Measurements from ENCODE around the gene PPP1R9A. TPM values are rescaled to one million over a fixed set of nuclear protein-coding genes. Genes with fewer than 3 reads are reported as not detected.

The PPP1R9A gene
- polyA plus RNA-seq, 3 donors = not detected

DNA sequence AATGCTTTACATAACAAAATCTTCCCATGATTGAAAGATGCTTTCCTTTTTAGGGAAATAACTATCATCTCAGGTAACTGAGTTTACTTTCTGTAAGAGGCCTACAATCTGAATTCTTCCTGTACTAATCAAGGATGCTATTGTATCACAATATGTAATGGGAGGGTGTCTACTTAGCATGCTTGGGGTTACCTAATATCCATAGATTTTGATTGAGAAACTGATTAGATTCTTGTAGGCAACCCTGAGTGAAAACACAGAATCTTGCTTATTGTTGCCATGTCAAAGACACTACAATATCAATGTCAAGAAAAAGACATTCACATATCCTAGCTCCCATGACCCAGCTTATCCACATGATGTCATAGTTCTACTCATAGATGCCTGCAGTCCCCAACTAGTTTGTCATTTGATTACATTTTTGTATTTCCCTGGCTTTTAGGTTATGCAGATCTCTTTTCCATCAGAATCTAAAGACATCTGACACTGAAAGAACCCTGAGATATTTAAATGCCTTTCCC is 354.6 kb downstream of the PPP1R9A start:
- no peaks in the 10 kb centered on the region for H3K79me2 ChIP-seq (ENCODE audit: insufficient read depth, low read length)
- Mint-ChIP-seq H3K27ac (no peak overlapping the region), H3K4me3 (no peak overlapping the region), H3K36me3 (no peaks in the 10 kb centered on the region), H3K4me1 (no peaks in the 10 kb centered on the region), H3K27me3 (ENCODE audit: low read depth in 3 of 3) (peaks cover 0 to 2% (median 0%) of the 10 kb centered on the region in 3 donors), H3K9me3 (peaks cover 0 to 3% (median 0%) of the 10 kb centered on the region in 7 donors)
- no peak for TF ChIP-seq CTCF (IDR thresholded peaks at IDR 0.05)
- H3K36me3 ChIP-seq (replicated peaks in 1 of 2; ENCODE audit: control insufficient read depth in 1 of 2, insufficient read depth in 2 of 2, low read length in 2 of 2) = no peaks in the 10 kb centered on the region
- no peaks in the 10 kb centered on the region for H3K27me3 ChIP-seq (ENCODE audit: control insufficient read depth in 2 of 2, insufficient read depth in 2 of 2, low read length in 2 of 2)
- no peak overlapping the region for H2AFZ ChIP-seq (ENCODE audit: insufficient read depth, low read depth, low read length, poor library complexity, severe bottlenecking)
- H3K4me3 ChIP-seq (replicated peaks in 1 of 3; ENCODE audit: low read depth in 2 of 3, low read length in 3 of 3) = no peak overlapping the region
- H3K4me2 ChIP-seq (replicated peaks; ENCODE audit: extremely low read depth, low read length, poor library complexity, severe bottlenecking) = no peak overlapping the region
- H3K9me3 ChIP-seq (replicated peaks in 1 of 2; ENCODE audit: control insufficient read depth in 1 of 2, insufficient read depth in 1 of 2, low read length in 2 of 2) = no peaks in the 10 kb centered on the region
- intact Hi-C loops (cut with micrococcal nuclease) = no loop called here
- no peaks in the 10 kb centered on the region for H3K4me1 ChIP-seq (ENCODE audit: control insufficient read depth in 1 of 2, insufficient read depth in 2 of 2, low read length in 2 of 2)
- no peak for DNase-seq
- H3K27ac ChIP-seq (ENCODE audit: low read depth in 1 of 2, low read length in 2 of 2) = no peak overlapping the region
- no peak overlapping the region for H3K9ac ChIP-seq (ENCODE audit: insufficient read depth, low read length, poor library complexity, severe bottlenecking)
- H4K20me1 ChIP-seq (ENCODE audit: insufficient read depth, low read length) = no peaks in the 10 kb centered on the region

GRCh38 chr7:95262875-95263274 is 355.5 kb downstream of the PPP1R9A start:
- no peak overlapping the region for H3K4me2 ChIP-seq (replicated peaks; ENCODE audit: extremely low read depth, low read length, poor library complexity, severe bottlenecking)
- peaks cover 0 to 2% (median 0%) of the 10 kb centered on the region in 3 donors for H3K27me3 Mint-ChIP-seq (ENCODE audit: low read depth in 3 of 3)
- no peaks in the 10 kb centered on the region for H3K27me3 ChIP-seq (ENCODE audit: control insufficient read depth in 2 of 2, insufficient read depth in 2 of 2, low read length in 2 of 2)
- no peak overlapping the region for H3K4me3 ChIP-seq (replicated peaks in 1 of 3; ENCODE audit: low read depth in 2 of 3, low read length in 3 of 3)
- H3K4me1 Mint-ChIP-seq = no peaks in the 10 kb centered on the region
- no peak overlapping the region for H3K9ac ChIP-seq (ENCODE audit: insufficient read depth, low read length, poor library complexity, severe bottlenecking)
- no peaks in the 10 kb centered on the region for H3K79me2 ChIP-seq (ENCODE audit: insufficient read depth, low read length)
- H3K9me3 Mint-ChIP-seq = peaks cover 0 to 3% (median 0%) of the 10 kb centered on the region in 7 donors
- intact Hi-C loops (cut with micrococcal nuclease) = no loop called here
- no peak overlapping the region for H2AFZ ChIP-seq (ENCODE audit: insufficient read depth, low read depth, low read length, poor library complexity, severe bottlenecking)
- H3K36me3 ChIP-seq (replicated peaks in 1 of 2; ENCODE audit: control insufficient read depth in 1 of 2, insufficient read depth in 2 of 2, low read length in 2 of 2) = no peaks in the 10 kb centered on the region
- no peaks in the 10 kb centered on the region for H3K9me3 ChIP-seq (replicated peaks in 1 of 2; ENCODE audit: control insufficient read depth in 1 of 2, insufficient read depth in 1 of 2, low read length in 2 of 2)
- WGBS (ENCODE audit: insufficient coverage) = no CpG with 5 or more reads among the region's 2 CpGs
- no peak overlapping the region for H3K27ac Mint-ChIP-seq
- H4K20me1 ChIP-seq (ENCODE audit: insufficient read depth, low read length) = no peaks in the 10 kb centered on the region
- TF ChIP-seq CTCF (IDR thresholded peaks at IDR 0.05) = no peak
- H3K4me1 ChIP-seq (ENCODE audit: control insufficient read depth in 1 of 2, insufficient read depth in 2 of 2, low read length in 2 of 2) = no peaks in the 10 kb centered on the region
- H3K4me3 Mint-ChIP-seq = no peak overlapping the region
- DNase-seq = no peak
- H3K36me3 Mint-ChIP-seq = no peaks in the 10 kb centered on the region
- no peak overlapping the region for H3K27ac ChIP-seq (ENCODE audit: low read depth in 1 of 2, low read length in 2 of 2)
